A549 (cell line): ENCODE measurements around the gene NDUFA8. TPM values are rescaled to one million over a fixed set of nuclear protein-coding genes. Genes with fewer than 3 reads are reported as not detected.

Source experiments
- ATAC-seq, 2 experiments: fragments of 200-7000 bp in 1 of 2; fragments of >200 bp in 1 of 2; cut with Nextera tagmentation in 1 of 2; cut with Tn5 transposase in 1 of 2; 3 replicates each; pipeline versions ENCODE4 v1.8.0 to v1.9.1; 2018 to 2020; ENCODE audit warnings: mild to moderate bottlenecking in 1 of 2, moderate library complexity in 1 of 2
- CTCF ChIA-PET: fragments of 300-600 bp; sonication (Branson Sonifier 250); formaldehyde crosslinking; extraction: SDS; loops from one replicate; lab custom pipeline; 2021; ENCODE audit warnings: antibody characterized with exemption, inconsistent platforms; lab: Yijun Ruan, JAX
- POLR2A ChIA-PET: fragments of 350-600 bp; formaldehyde crosslinking; extraction: SDS; loops from one replicate; lab custom pipeline; 2021; ENCODE audit warnings: antibody characterized with exemption, inconsistent platforms; lab: Yijun Ruan, JAX
- DNase-seq, 2 experiments: peaks; one replicate each; pipeline versions ENCODE4 v3.0.0 to v3.0.0-alpha.2; 2011 to 2016; ENCODE audit warnings: low read depth in 1 of 2, low spot score in 1 of 2
- FAIRE-seq: peaks from 2 replicates; lab custom pipeline; 2011; peaks lifted over from hg19 to GRCh38; lab: Jason Lieb, UNC
- H3K27ac ChIP-seq, 2 experiments: fragments of >200 bp; sonication (Bioruptor Twin); formaldehyde crosslinking; 3 replicates each; pipeline ENCODE4 v1.5.1; 2016 to 2017
- H3K4me1 ChIP-seq: fragments of >200 bp; sonication (Bioruptor Twin); formaldehyde crosslinking; 3 replicates; pipeline ENCODE4 v1.6.1; 2016
- H3K4me2 ChIP-seq: fragments of >200 bp; sonication (Bioruptor Twin); formaldehyde crosslinking; 3 replicates; pipeline ENCODE4 v1.6.1; 2016
- H3K4me3 ChIP-seq: fragments of >200 bp; sonication (Bioruptor Twin); formaldehyde crosslinking; 3 replicates; pipeline ENCODE4 v1.5.1; 2016
- H3K9me3 ChIP-seq: fragments of >200 bp; sonication (Bioruptor Twin); formaldehyde crosslinking; 3 replicates; pipeline ENCODE4 v1.6.1; 2016
- CBX2 ChIP-seq: fragments of 200-600 bp; sonication (generic); IDR thresholded peaks from 2 replicates; pipeline ENCODE4 v1.6.1; 2016; ENCODE audit warnings: low read depth, mild to moderate bottlenecking, borderline replicate concordance
- CBX8 ChIP-seq: fragments of 200-600 bp; sonication (generic); IDR thresholded peaks from 2 replicates; pipeline ENCODE4 v1.6.1; 2016
- CHD4 ChIP-seq: fragments of 200-600 bp; sonication (generic); IDR thresholded peaks from 2 replicates; pipeline ENCODE4 v1.6.1; 2016; ENCODE audit warnings: antibody characterized with exemption, mild to moderate bottlenecking, borderline replicate concordance
- EHMT2 ChIP-seq: fragments of 200-600 bp; sonication (generic); IDR thresholded peaks from 2 replicates; pipeline ENCODE4 v1.6.1; 2016; ENCODE audit warnings: antibody characterized with exemption, low read depth, mild to moderate bottlenecking, moderate library complexity
- GATA3 ChIP-seq: IDR thresholded peaks from 2 replicates; pipeline ENCODE4 v1.6.1; 2012; ENCODE audit warnings: borderline replicate concordance
- HOXB5 ChIP-seq: fragments of 250-450 bp; sonication (Bioruptor Pico); IDR thresholded peaks from 2 replicates; pipeline ENCODE4 v1.5.0; 2020; ENCODE audit warnings: mild to moderate bottlenecking, moderate library complexity
- JUN ChIP-seq, 2 experiments: fragments of >200 bp; sonication (Bioruptor Twin); formaldehyde crosslinking; IDR thresholded peaks; 2 replicates in 1 of 2; 3 replicates in 1 of 2; pipeline ENCODE4 v1.6.1; 2016 to 2017
- KDM5A ChIP-seq: fragments of 200-600 bp; sonication (generic); IDR thresholded peaks from 2 replicates; pipeline ENCODE4 v1.6.1; 2016; ENCODE audit warnings: antibody characterized with exemption, mild to moderate bottlenecking
- MAFK ChIP-seq: fragments of 450-650 bp; IDR thresholded peaks from 2 replicates; pipeline ENCODE4 v1.6.1; 2014; ENCODE audit not compliant: partially characterized antibody
- NPAS2 ChIP-seq: fragments of 250-450 bp; sonication (Bioruptor Pico); IDR thresholded peaks from 2 replicates; pipeline ENCODE4 v1.8.0; 2022; ENCODE audit warnings: mild to moderate bottlenecking, moderate library complexity, borderline replicate concordance
- NR3C1 ChIP-seq: fragments of >200 bp; sonication (Bioruptor Twin); formaldehyde crosslinking; IDR thresholded peaks from 3 replicates; pipeline ENCODE4 v1.6.1; 2017
- POLR2AphosphoS2 ChIP-seq: conservative IDR thresholded peaks from 2 replicates; pipeline ENCODE4 v1.6.1; 2012; ENCODE audit warnings: low read length, improper control_type of control experiment, inconsistent platforms
- RARB ChIP-seq: fragments of 250-450 bp; sonication (Bioruptor Pico); IDR thresholded peaks from 2 replicates; pipeline ENCODE4 v1.8.0; 2021; ENCODE audit warnings: mild to moderate bottlenecking, moderate library complexity
- RCOR1 ChIP-seq: fragments of 150-350 bp; IDR thresholded peaks from 2 replicates; pipeline ENCODE4 v1.6.1; 2014; ENCODE audit warnings: antibody characterized with exemption, low read length, low read depth
- TFCP2L1 ChIP-seq: fragments of 250-450 bp; sonication (Bioruptor Pico); IDR thresholded peaks from 2 replicates; pipeline ENCODE4 v1.5.0; 2021; ENCODE audit warnings: mild to moderate bottlenecking
- WGBS: methylation state at CpG from one replicate; pipeline ENCODE4 v1.1.6; 2017; ENCODE audit errors: missing lambda C conversion rate; 5-methylcytosine and 5-hydroxymethylcytosine counted together
- polyA plus RNA-seq, 4 experiments: library from polyadenylated mRNA; depleted of rRNA in 3 of 4; stranded (reverse); fragments of >200 nt; fragmentation: RNase III in 1 of 4; extraction: RNeasy Plus Mini Kit Qiagen cat#74134 plus additional on column Dnase treatment in 1 of 4; gene quantifications; 2 replicates in 3 of 4; 3 replicates in 1 of 4; pipeline ENCODE4 v1.2.3, GENCODE V29; 2011 to 2017
- TF ChIP-seq, protein P1 (sequence below): IDR thresholded peaks from 2 replicates; pipeline ENCODE4 v1.6.1; 2012; ENCODE audit warnings: low read depth, borderline replicate concordance
- TF ChIP-seq, protein P2 (sequence below): fragments of >200 bp; sonication (Bioruptor Twin); formaldehyde crosslinking; IDR thresholded peaks from 3 replicates; pipeline ENCODE4 v1.6.1; 2016
- TF ChIP-seq, protein P3 (sequence below): fragments of 200-600 bp; sonication (generic); IDR thresholded peaks from 2 replicates; pipeline ENCODE4 v1.6.1; 2016; ENCODE audit warnings: antibody characterized with exemption, mild to moderate bottlenecking, moderate library complexity
- TF ChIP-seq, protein P4 (sequence below): fragments of 150-350 bp; IDR thresholded peaks from 2 replicates; pipeline ENCODE4 v1.6.1; 2014; ENCODE audit warnings: low read depth, mild to moderate bottlenecking, low read length
- TF ChIP-seq, protein P5 (sequence below): fragments of >200 bp; sonication (Bioruptor Twin); formaldehyde crosslinking; IDR thresholded peaks from 3 replicates; pipeline ENCODE4 v1.5.1; 2016

The NDUFA8 gene
- polyA plus RNA-seq, 2 of the 4 experiments (the other 2 are of a cell fraction): 120 to 145 TPM

DNA sequence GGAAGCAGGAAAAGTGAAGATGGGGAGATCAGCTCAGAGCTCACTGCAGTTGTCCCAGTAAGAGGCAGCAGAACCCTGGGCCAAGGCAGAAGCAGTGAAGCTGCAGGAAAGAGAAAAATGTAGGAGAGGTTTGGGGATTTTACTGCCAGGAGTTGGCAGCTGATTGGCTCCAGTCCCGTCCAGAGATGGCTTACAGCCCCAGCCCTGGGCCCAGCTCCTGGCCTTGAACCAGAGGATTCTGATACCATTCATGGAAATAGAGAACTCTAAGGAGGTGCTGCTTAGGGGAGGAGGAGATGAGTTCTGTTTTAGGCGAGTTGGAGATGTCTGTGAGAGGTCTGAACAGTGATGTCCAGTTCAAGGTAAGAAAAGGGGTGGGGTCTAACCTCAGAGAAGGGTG lies 4.7 kb upstream of the NDUFA8 start:
- Histone ChIP-seq H3K4me2 (no peak overlapping the region), H3K4me1 (0 out of 3 replicates have a peak, but pooled peaks cover 3% of the 10 kb centered on the region), H3K4me3 (no peak overlapping the region), H3K27ac (no peak overlapping the region), H3K9me3 (peaks cover 15% of the 10 kb centered on the region; the same call in 2 of the 3 replicates)
- ATAC-seq (no peak), FAIRE-seq (no peak), DNase-seq (no peak)
- WGBS: 0% methylated on average over 2 of the region's 2 CpGs
- CTCF ChIA-PET: interaction anchor here (0.7 to 1.6 kb wide), 5 partner anchors 10 to 83 kb away, joined by 3 to 6 read pairs (median 4); no protein-coding TSS in a partner anchor
- no peak for TF ChIP-seq CHD4
- TF ChIP-seq POLR2AphosphoS2: no peak
- no peak for TF ChIP-seq NPAS2 (CRISPR knock-in tag)
- TF ChIP-seq, protein P1, sequence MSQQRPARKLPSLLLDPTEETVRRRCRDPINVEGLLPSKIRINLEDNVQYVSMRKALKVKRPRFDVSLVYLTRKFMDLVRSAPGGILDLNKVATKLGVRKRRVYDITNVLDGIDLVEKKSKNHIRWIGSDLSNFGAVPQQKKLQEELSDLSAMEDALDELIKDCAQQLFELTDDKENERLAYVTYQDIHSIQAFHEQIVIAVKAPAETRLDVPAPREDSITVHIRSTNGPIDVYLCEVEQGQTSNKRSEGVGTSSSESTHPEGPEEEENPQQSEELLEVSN: no peak
- no peak for TF ChIP-seq HOXB5 (CRISPR knock-in tag)
- TF ChIP-seq TFCP2L1: no peak
- POLR2A ChIA-PET: no interaction called here

DNA sequence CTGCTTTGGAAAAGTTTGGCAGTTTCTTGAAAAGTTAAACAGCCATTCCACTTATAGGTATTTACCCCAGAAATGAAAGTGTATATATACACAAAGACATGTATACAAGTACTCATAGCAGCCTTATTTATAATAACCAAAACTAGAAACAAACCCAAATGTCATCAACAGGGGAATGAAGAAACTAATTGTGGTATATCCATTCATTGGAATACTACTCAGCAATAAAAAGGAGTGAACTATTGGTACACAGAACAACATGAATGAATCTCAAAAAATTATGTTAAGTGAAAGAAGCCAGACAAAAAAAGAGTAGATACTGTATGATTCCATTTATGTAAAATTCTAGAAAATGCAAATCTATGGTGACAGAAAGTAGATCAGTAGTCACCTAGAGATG lies 2.8 kb upstream of the NDUFA8 start:
- POLR2A ChIA-PET: no interaction called here
- no peak for DNase-seq

More for the DNA sequence above, 2.8 kb upstream of the NDUFA8 start:
- Histone ChIP-seq H3K4me1 (0 out of 3 replicates have a peak, but pooled peaks cover 13% of the 10 kb centered on the region), H3K27ac (no peak overlapping the region), H3K4me3 (no peak overlapping the region), H3K9me3 (peaks cover 13% of the 10 kb centered on the region; the same call in 2 of the 3 replicates), H3K4me2 (no peak overlapping the region)
- TF ChIP-seq RCOR1 (no peak), MAFK (no peak), EHMT2 (no peak), CBX8 (no peak), CBX2 (no peak), HOXB5 (CRISPR knock-in tag) (no peak), GATA3 (no peak), RARB (CRISPR knock-in tag) (no peak), TFCP2L1 (no peak), NPAS2 (CRISPR knock-in tag) (no peak), CHD4 (no peak), JUN (IDR thresholded peaks at IDR 0.05) (no peak), KDM5A (no peak), NR3C1 (no peak)
- TF ChIP-seq, protein P2, sequence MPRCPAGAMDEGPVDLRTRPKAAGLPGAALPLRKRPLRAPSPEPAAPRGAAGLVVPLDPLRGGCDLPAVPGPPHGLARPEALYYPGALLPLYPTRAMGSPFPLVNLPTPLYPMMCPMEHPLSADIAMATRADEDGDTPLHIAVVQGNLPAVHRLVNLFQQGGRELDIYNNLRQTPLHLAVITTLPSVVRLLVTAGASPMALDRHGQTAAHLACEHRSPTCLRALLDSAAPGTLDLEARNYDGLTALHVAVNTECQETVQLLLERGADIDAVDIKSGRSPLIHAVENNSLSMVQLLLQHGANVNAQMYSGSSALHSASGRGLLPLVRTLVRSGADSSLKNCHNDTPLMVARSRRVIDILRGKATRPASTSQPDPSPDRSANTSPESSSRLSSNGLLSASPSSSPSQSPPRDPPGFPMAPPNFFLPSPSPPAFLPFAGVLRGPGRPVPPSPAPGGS: no peak
- TF ChIP-seq, protein P3, sequence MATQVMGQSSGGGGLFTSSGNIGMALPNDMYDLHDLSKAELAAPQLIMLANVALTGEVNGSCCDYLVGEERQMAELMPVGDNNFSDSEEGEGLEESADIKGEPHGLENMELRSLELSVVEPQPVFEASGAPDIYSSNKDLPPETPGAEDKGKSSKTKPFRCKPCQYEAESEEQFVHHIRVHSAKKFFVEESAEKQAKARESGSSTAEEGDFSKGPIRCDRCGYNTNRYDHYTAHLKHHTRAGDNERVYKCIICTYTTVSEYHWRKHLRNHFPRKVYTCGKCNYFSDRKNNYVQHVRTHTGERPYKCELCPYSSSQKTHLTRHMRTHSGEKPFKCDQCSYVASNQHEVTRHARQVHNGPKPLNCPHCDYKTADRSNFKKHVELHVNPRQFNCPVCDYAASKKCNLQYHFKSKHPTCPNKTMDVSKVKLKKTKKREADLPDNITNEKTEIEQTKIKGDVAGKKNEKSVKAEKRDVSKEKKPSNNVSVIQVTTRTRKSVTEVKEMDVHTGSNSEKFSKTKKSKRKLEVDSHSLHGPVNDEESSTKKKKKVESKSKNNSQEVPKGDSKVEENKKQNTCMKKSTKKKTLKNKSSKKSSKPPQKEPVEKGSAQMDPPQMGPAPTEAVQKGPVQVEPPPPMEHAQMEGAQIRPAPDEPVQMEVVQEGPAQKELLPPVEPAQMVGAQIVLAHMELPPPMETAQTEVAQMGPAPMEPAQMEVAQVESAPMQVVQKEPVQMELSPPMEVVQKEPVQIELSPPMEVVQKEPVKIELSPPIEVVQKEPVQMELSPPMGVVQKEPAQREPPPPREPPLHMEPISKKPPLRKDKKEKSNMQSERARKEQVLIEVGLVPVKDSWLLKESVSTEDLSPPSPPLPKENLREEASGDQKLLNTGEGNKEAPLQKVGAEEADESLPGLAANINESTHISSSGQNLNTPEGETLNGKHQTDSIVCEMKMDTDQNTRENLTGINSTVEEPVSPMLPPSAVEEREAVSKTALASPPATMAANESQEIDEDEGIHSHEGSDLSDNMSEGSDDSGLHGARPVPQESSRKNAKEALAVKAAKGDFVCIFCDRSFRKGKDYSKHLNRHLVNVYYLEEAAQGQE: no peak
- TF ChIP-seq, protein P4, sequence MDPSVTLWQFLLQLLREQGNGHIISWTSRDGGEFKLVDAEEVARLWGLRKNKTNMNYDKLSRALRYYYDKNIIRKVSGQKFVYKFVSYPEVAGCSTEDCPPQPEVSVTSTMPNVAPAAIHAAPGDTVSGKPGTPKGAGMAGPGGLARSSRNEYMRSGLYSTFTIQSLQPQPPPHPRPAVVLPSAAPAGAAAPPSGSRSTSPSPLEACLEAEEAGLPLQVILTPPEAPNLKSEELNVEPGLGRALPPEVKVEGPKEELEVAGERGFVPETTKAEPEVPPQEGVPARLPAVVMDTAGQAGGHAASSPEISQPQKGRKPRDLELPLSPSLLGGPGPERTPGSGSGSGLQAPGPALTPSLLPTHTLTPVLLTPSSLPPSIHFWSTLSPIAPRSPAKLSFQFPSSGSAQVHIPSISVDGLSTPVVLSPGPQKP: no peak
- TF ChIP-seq, protein P5, sequence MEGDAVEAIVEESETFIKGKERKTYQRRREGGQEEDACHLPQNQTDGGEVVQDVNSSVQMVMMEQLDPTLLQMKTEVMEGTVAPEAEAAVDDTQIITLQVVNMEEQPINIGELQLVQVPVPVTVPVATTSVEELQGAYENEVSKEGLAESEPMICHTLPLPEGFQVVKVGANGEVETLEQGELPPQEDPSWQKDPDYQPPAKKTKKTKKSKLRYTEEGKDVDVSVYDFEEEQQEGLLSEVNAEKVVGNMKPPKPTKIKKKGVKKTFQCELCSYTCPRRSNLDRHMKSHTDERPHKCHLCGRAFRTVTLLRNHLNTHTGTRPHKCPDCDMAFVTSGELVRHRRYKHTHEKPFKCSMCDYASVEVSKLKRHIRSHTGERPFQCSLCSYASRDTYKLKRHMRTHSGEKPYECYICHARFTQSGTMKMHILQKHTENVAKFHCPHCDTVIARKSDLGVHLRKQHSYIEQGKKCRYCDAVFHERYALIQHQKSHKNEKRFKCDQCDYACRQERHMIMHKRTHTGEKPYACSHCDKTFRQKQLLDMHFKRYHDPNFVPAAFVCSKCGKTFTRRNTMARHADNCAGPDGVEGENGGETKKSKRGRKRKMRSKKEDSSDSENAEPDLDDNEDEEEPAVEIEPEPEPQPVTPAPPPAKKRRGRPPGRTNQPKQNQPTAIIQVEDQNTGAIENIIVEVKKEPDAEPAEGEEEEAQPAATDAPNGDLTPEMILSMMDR: no peak
- CTCF ChIA-PET: no interaction called here
- no peak for FAIRE-seq
- no peak for ATAC-seq
